Measurements from ENCODE around the gene SH3BGR.
A peak's percentile ranks its signal among the peaks of the same experiment; 100 is the strongest.

SH3BGR gene

GRCh38 chr21:39439232-39439631 is 12.5 kb upstream of the SH3BGR start:
- H3K4me1 ChIP-seq (ENCODE audit: low read depth, poor library complexity, severe bottlenecking), result peaks cover 1% of the 10 kb centered on the region
- no peaks in the 10 kb centered on the region for H3K79me2 ChIP-seq (ENCODE audit: insufficient read depth, low read depth)
- H3K27me3 ChIP-seq (ENCODE audit: insufficient read depth, low read depth), result no peaks in the 10 kb centered on the region
- no peaks in the 10 kb centered on the region for H3K36me3 ChIP-seq (ENCODE audit: insufficient read depth)
- no peak overlapping the region for H3K27ac ChIP-seq
- H3K9ac ChIP-seq, result no peak overlapping the region
- no peak overlapping the region for H3K4me3 ChIP-seq (IDR thresholded peaks at IDR 0.05; ENCODE audit: insufficient read depth, low read depth, low read length)
- no peak for TF ChIP-seq CTCF (conservative IDR thresholded peaks at IDR 0.05; ENCODE audit: low read depth, low read length)
- no peak overlapping the region for H3K4me2 ChIP-seq
- no peak overlapping the region for H2AFZ ChIP-seq (ENCODE audit: low read depth)
- H4K20me1 ChIP-seq (ENCODE audit: insufficient read depth), result no peaks in the 10 kb centered on the region

- Histone ChIP-seq H3K4me1 (ENCODE audit: low read depth, poor library complexity, severe bottlenecking) (peaks cover 10% of the 10 kb centered on the region), H2AFZ (ENCODE audit: low read depth) (no peak overlapping the region), H3K27me3 (ENCODE audit: insufficient read depth, low read depth) (no peaks in the 10 kb centered on the region), H4K20me1 (ENCODE audit: insufficient read depth) (no peaks in the 10 kb centered on the region), H3K79me2 (ENCODE audit: insufficient read depth, low read depth) (no peaks in the 10 kb centered on the region), H3K4me3 (IDR thresholded peaks at IDR 0.05; ENCODE audit: insufficient read depth, low read depth, low read length) (no peak overlapping the region), H3K9ac (no peak overlapping the region), H3K4me2 (no peak overlapping the region), H3K36me3 (ENCODE audit: insufficient read depth) (no peaks in the 10 kb centered on the region), H3K27ac (no peak overlapping the region)
- TF ChIP-seq CTCF (conservative IDR thresholded peaks at IDR 0.05; ENCODE audit: low read depth, low read length), result peak; percentile 84
Measured at GRCh38 chr21:39441502-39442475, 10.0 kb upstream of the SH3BGR start.

- peak overlapping the region; percentile 98 for H2AFZ ChIP-seq (ENCODE audit: low read depth)
- no peak overlapping the region for H3K27ac ChIP-seq
- peak overlapping the region; percentile 72; the same call in 1 of the 2 replicates for H3K9ac ChIP-seq
Measured at GRCh38 chr21:39444421-39445180, 7.2 kb upstream of the SH3BGR start.

More at GRCh38 chr21:39444421-39445180, 7.2 kb upstream of the SH3BGR start:
- Histone ChIP-seq H3K36me3 (ENCODE audit: insufficient read depth) (no peaks in the 10 kb centered on the region), H3K4me2 (peak overlapping the region; percentile 53), H4K20me1 (ENCODE audit: insufficient read depth) (no peaks in the 10 kb centered on the region), H3K27me3 (ENCODE audit: insufficient read depth, low read depth) (no peaks in the 10 kb centered on the region; the same call in 1 of the 2 replicates), H3K4me1 (ENCODE audit: low read depth, poor library complexity, severe bottlenecking) (peaks cover 10% of the 10 kb centered on the region), H3K4me3 (IDR thresholded peaks at IDR 0.05; ENCODE audit: insufficient read depth, low read depth, low read length) (no peak overlapping the region), H3K79me2 (ENCODE audit: insufficient read depth, low read depth) (no peaks in the 10 kb centered on the region)
- no peak for TF ChIP-seq CTCF (conservative IDR thresholded peaks at IDR 0.05; ENCODE audit: low read depth, low read length)

Measured in KMS-11 (cell line).